GM19438 (cell line): ENCODE data around the gene PEX14.
"Not testable (repeated sequence)": the region's sequence is repeated elsewhere in the genome, so short reads cannot be mapped to it uniquely, and the experiment has no call there.

Experiments used
- ATAC-seq: cut with Tn5 transposase; IDR thresholded peaks from one replicate; pipeline ENCODE4 v1.9.1; 2021; ENCODE audit warnings: low read depth; ENCODE audit not compliant: unreplicated experiment

Gene PEX14

GRCh38 chr1:10494418-10494753 is 19.6 kb downstream of the PEX14 start:
- ATAC-seq, result peak; percentile 15

- peak; percentile 76 for ATAC-seq
These were observed 20.2 kb downstream of the PEX14 start for GRCh38 chr1:10494754-10495474.

- no peak for ATAC-seq
These were observed 20.7 kb downstream of the PEX14 start for GRCh38 chr1:10495475-10495817.

GRCh38 chr1:10495952-10496351 is 21.2 kb downstream of the PEX14 start:
- ATAC-seq, result no peak

GRCh38 chr1:10497109-10497508 is 22.4 kb downstream of the PEX14 start:
- ATAC-seq, result no peak

GRCh38 chr1:10498231-10498630 is 23.5 kb downstream of the PEX14 start:
- no peak for ATAC-seq

GRCh38 chr1:10502206-10502605 is 27.5 kb downstream of the PEX14 start:
- no peak for ATAC-seq

GRCh38 chr1:10504249-10504648 is 29.5 kb downstream of the PEX14 start:
- no peak for ATAC-seq

GRCh38 chr1:10506046-10506676 is 31.4 kb downstream of the PEX14 start:
- not testable (repeated sequence) for ATAC-seq

GRCh38 chr1:10506677-10507047 is 31.9 kb downstream of the PEX14 start:
- ATAC-seq, result no peak

GRCh38 chr1:10507111-10507879 is 32.5 kb downstream of the PEX14 start:
- no peak for ATAC-seq

- no peak for ATAC-seq
These were observed 33.8 kb downstream of the PEX14 start for GRCh38 chr1:10508511-10508951.

GRCh38 chr1:10509809-10510509 is 35.2 kb downstream of the PEX14 start:
- no peak for ATAC-seq

GRCh38 chr1:10510520-10511493 is 36.1 kb downstream of the PEX14 start:
- ATAC-seq, result peak; percentile 77

- no peak for ATAC-seq
These were observed 36.7 kb downstream of the PEX14 start for GRCh38 chr1:10511494-10511885.

- no peak for ATAC-seq
These were observed 38.4 kb downstream of the PEX14 start for GRCh38 chr1:10513199-10513598.

GRCh38 chr1:10514490-10515235 is 39.9 kb downstream of the PEX14 start:
- no peak for ATAC-seq

GRCh38 chr1:10515301-10515975 is 40.7 kb downstream of the PEX14 start:
- no peak for ATAC-seq
